Measurements from ENCODE around the gene SPINK6.

The SPINK6 gene

GRCh38 chr5:148202531-148203203 lies at the start of gene SPINK6:
TSS of gene SPINK6 (plus strand) at chr5:148203042. CDS start at chr5:148203097, 55 bp downstream.
- no peak for DNase-seq

DNA sequence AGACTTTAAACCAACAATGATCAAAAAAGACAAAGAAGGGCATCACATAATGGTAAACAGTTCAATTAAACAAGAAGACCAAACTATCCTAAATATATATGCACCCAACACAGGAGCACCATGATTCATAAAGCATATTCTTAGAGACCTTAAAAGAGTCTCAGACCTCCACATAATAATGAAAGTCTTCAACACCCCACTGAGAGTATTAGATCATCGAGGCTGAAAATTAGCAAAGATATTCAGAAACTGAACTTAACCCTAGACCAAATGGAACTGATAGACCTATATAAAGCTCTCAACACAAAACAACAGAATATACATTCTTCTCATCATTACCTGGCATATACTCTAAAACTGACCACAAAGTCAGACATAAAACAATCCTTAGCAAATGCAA lies 46.2 kb upstream of the SPINK6 start:
- no peak for DNase-seq

- no peak for DNase-seq
These were observed 40.8 kb upstream of the SPINK6 start for GRCh38 chr5:148162038-148162437.

DNA sequence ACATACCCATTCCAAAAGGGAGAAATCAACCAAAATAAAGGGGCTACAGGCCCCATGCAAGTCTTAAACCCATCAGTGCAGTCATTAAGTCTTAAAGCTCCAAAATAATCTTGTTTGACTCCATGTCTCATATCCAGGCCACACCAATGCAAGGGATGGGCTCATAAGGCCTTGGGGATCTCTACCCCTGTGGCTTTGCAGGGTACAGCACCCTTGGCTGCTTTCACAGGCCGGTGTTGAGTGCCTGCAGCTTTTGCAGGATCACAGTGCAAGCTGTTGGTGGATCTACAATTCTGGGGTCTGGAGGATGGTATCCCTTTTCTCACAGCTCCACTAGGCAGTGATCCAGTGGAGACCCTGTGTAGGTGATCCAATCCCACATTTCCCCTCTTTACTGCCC lies 39.5 kb upstream of the SPINK6 start:
- DNase-seq = no peak

GRCh38 chr5:148166550-148167283 lies 36.1 kb upstream of the SPINK6 start:
- no peak for DNase-seq

DNA sequence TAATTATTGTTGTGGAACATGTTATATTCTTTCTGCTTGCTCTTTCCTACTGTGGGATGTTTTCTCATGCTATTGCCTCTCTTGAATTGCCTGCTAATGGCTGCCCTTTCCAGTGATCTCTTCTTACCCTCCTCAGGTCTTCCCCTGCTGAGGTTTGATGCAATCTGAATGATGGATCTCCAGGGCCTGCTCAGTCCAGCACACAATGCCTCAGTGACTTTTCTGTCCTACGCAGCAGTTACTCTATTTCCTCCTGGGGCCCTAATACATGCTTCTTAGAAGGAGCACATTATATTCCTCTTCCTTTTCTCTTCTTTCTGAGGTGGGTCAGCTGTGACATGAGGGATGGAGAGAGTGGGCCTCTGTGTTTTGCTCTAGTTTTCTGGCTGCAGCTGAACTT lies 34.6 kb upstream of the SPINK6 start, which contains the start of gene SPINK14:
TSS of gene SPINK14 (plus strand) at position 301 of the 400 bp plus-strand sequence. CDS start 1,187 bp downstream, outside the sequence.
- DNase-seq = no peak

DNA sequence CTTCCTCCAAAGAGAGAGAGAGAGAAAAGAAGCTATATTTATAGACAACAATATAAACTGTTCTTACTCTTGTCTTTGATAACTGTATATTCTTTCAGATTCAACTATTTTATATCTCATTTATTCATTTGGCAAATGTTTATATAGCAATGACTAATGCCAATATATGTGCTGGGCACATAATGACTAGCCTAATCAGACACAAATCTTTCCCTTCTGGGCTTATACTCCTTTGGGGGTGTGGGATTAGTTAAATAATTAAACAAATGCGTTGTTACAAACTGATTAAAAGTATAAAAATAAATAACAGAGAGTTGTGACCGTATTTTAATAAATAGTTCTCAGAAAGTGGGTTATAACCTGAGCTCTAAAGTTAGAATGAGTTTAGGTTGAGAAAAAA lies 30.5 kb upstream of the SPINK6 start:
- no peak for DNase-seq

DNA sequence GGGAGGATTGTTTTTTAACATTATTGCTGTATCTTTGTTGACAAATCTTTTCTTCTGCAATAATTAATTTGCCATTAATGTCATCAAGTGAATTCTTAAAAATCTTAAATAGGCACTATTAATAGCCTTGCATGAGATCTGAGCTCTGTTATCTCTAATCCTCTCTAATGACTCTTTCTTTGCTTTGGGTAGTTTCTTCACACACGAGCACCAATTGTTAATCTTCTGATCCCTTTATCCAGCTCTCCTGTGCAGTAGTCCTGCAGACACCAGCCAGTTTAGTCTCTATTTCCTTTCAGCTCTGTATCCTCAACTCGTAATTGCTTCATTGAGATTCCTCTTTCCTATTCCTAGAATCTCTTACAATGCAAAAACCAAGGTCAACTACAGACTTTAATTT lies 26.4 kb upstream of the SPINK6 start:
- DNase-seq = no peak

GRCh38 chr5:148177207-148177606 lies 25.6 kb upstream of the SPINK6 start:
- no peak for DNase-seq

DNA sequence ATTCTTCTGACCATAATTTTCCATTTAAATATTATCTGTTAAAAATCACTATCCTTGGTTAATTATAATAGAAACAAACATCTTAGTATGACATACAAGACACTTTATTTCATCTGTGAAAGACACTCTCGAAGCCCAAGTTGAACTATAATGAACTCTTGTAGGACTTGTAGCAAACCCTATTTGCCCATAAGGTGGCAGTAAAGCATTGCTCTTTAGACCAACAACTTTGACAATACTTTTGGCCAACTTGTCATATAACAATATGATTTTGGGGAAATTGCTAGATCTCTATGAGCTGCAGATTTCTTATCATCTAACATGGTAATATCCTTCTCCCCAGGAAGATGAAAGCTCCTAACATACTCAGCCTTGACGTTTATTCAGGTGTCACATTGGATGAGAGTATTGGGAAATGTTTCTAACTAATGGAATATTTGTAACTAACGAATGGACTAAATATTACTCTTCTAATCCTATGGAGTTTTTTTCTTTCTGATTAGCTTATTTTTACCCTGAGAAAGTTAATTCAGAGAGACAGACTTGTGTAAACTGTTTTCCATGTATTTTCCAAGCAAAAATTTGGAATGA lies 23.5 kb upstream of the SPINK6 start:
- DNase-seq = no peak

GRCh38 chr5:148186248-148187003 lies 16.4 kb upstream of the SPINK6 start:
- DNase-seq = no peak

- no peak for DNase-seq
These were observed 11.8 kb upstream of the SPINK6 start for GRCh38 chr5:148191010-148191409.

DNA sequence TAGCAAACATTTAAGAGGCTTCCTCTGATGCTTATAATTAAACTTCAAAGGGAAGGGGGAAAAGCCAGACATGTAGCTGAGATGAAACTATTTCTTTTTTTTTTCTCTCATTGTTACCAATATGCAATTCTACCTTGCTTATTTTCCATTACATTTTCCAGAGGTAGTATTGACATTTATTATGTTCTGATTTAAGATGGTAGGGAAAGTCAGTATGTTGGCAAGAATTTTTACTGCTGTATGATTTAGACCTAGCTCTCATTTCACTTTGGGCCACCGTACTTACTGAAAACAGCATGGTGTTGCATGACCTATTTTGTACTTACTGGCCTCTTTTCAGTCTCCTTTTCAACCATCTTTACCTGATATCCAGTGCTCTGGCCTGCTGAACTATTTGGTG lies 9.6 kb upstream of the SPINK6 start:
- no peak for DNase-seq

DNA sequence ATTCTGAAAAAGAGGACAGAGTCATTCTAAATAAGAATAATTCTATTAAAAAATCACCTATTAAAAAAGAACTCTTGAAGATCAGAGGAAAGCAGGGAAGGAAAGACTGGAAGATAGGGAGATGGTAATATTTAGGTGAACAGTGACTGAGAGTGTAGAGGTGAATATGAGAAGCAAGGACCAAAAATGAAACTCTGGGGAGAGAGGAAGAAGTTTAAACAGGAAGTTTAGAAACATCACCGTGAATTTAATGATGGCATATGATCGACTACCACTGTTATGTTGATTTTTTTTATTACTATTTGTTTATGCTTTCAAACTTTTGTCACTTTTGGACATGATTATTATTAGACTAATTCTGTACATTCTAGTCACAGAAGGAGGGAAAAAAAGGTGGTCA lies 1.7 kb upstream of the SPINK6 start:
- no peak for DNase-seq

GRCh38 chr5:148205044-148205806 lies 2.4 kb downstream of the SPINK6 start:
- DNase-seq = no peak

DNA sequence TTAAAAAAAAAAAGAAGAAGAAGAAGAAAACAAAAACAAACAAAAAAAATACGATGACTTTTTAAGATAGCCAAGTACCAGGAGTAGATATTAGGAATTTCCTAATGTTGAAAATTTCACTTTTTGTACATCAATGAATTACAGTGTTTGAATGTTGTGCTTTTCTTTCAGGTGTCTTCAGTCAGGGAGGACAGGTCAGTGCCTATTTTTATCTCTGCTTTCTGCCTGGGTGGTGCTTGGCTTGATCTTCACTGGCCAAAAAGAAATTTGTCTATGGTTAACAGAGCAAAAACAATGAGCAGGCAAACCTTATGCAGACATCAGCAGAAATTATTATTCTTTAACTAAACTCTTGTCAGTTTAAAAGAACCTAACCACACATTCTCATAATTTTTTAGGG lies 3.0 kb downstream of the SPINK6 start:
- no peak for DNase-seq

DNA sequence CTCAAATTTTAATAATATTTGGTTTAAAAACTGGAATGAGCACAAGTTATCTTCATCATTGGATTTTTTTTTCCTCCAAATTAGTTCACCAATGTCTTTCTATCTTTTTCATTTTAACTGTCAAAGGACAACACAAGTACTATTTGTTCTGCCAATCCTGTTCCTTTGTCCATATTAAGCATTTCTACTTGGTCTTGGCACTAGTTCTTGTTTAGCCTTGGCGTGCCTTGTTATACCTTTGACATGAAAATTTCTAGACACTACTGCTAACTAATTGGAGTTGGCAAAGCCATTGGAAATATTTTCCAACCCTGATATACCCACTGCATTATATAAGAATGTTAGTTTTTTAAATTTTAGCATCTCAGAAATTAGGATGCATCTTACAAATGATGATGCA lies 3.8 kb downstream of the SPINK6 start:
- no peak for DNase-seq

- no peak for DNase-seq
These were observed 5.4 kb downstream of the SPINK6 start for GRCh38 chr5:148208226-148208625.

- no peak for DNase-seq
These were observed 6.4 kb downstream of the SPINK6 start for GRCh38 chr5:148209151-148209770.

DNA sequence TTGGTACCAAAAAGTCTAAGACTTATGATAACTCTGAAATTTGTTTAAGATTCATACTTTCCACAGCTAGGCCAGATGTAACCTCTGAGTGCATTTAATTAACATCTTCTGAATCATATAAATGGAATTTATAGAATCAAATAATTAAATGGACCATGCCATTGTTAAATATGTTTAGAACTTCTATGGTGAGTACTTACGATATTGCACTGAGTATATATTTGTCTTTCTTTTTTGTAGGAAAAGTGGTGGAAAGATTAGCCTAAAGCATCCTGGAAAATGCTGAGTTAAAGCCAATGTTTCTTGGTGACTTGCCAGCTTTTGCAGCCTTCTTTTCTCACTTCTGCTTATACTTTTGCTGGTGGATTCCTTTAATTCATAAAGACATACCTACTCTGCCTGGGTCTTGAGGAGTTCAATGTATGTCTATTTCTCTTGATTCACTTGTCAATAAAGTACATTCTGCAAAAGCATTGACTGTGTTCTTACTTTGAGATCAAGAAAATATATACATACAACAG lies 11.9 kb downstream of the SPINK6 start:
- no peak for DNase-seq

DNA sequence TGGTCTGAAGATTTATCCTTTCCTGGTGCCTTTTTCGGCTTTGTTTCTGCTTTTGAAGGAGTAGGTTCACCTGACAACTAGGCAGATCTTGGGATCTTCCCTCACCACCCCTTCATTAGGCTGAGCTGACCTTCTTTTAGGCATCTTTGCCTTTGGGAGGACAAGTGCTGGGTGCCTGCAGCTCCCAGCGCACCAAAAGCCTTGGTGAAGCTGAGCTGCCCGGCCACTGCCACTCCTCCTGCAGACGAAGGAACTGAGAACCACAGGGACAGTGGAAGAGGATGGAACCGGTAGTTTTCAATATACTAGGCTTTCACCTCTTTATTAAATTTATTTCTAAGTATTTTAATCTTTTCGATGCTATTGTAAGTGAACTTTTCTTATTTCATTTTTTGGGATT lies 18.7 kb downstream of the SPINK6 start:
- DNase-seq = no peak

Data from NCI-H187 (cell line).